GM18873 (cell line): Measurements from ENCODE around the gene HELZ2.

Source experiments
- ATAC-seq: cut with Tn5 transposase; IDR thresholded peaks from one replicate; pipeline ENCODE4 v1.9.1; 2021; ENCODE audit warnings: mild to moderate bottlenecking, moderate library complexity, moderate number of reproducible peaks; ENCODE audit not compliant: unreplicated experiment, low FRiP score

The HELZ2 gene

DNA sequence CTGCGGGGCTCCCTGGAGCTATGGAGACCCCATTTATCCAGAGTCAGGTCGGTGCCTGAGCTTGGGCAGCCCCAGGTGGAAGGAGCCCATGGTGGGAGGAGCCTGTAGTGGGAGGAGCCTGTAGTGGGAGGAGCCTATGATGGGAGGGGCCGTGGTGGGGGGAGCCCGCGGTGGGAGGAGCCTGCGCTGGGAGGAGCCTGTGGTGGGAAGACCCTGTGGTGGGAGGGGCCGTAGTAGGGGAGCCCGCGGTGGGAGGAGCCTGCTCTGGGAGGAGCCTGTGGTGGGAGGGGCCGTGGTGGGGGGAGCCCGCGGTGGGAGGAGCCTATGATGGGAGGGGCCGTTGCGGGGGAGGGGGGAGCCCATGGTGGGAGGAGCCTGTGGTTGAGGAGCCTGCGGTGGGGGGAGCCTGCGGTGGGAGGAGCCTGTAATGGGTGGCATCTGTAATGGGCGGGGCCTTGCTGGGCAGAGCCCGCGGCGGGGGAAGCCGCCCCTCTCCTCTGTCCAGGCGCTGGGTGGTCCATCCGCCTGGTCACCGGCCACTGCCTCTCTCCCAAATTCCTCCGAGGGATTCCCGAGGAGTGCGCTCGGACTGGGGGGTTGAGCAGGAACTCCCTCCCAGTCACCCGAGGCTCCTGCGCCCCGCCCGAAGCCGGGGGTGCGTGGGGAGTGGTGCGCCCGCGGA lies 20.6 kb downstream of the HELZ2 start:
- no peak for ATAC-seq

DNA sequence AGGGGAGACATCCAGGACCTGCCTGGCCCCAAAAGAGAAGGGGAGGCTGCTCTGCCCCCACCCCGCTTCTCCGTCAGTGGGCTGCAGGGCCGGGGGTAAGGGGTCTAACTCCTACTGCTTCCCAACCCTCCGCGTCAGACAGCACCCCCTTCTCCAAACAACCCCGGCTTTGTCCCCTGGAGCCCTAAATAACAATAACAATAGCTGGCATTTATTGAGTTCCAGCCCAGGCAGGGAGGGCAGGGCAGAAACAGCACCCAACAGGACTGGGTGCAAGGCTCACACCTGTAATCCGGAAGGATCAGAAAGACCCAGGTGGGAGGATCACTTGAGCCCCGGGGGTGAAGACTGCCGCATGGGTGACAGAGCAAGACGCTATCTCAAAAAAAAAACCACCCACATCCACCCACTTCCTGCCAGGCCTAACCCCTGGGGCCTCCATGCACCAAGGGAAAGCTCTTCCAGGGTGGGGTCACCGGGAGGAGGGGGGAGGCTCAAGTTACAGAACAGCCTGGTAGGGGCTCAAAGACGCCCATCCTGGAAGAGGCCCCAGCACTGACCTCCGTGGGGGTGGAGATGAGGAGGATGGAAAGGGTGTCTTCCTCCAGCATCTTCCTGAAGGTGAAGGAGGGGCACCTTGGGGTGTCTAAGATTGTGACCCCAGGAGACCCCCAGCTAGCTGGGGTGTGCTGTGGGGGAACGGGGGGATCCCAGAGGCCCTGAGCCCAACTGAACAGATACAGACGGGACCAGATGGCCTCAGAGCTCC lies 21.4 kb downstream of the HELZ2 start:
- ATAC-seq = no peak

DNA sequence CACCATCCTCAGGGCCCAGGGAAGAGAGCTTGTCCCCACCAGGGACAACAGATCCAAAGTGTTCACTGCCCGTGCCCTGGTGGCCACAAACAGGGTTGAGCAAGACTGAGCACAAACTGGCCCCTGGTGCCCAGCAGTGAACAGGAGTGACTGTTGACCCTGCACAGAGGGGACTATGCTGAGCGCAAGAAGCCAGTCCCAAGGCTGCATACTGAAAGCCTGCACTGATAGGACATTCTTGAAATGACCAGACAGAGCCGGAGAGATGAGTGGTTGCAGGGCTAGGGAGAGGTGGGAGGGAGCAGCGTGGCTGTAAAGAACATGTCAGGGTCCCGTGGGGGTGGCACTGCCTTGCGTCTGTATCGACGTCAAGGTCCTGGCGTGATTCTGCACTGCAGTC lies 23.0 kb downstream of the HELZ2 start:
- no peak for ATAC-seq

DNA sequence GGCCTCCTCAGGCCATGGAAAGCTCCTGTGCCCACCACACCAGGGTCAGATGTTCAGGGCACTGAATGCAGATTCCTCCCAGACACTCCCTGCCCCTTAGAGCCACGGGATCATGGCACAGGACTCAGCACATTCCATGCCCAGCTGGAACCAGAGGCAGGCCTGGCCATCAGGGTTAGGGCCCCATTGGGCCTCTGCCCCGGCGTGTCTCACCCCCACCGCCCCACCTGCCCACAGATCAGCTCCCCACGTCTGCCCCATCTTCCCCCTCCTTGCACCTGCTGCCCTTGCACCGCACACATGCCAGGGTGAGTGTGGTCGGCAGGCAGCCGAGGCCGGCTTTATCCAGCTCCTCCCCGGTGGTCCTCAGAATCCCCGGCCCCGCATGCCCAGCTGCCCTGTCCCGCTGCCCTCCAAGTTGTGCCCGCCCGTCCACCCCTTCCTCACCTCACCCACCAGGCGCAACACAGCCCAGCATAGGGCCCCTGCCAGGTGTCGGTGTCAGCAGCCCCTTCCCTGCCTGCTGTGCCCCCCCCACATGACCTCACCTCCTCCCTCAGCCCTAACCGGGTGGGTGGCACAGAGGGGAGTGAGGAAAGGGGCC lies 24.3 kb downstream of the HELZ2 start:
- ATAC-seq = no peak

DNA sequence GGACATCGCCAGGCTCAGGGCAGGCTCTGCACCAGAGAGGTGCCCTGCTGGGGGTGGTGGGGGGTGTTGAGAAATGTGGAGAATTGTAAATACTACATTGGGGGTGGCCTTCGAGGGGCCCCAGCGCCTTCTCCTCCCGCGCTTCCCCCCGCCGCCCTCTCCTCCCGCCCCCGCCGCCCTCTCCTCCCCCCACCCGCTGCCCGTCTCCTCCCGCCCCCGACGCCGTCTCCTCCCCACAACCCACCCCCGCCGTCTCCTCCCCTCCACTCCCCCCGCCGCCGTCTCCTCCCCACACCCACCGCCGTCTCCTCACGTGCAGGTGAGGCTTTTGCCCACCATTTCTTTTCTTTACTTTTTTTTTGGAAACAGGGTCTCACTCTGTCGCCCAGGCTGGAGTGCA lies 25.0 kb downstream of the HELZ2 start:
- no peak for ATAC-seq

DNA sequence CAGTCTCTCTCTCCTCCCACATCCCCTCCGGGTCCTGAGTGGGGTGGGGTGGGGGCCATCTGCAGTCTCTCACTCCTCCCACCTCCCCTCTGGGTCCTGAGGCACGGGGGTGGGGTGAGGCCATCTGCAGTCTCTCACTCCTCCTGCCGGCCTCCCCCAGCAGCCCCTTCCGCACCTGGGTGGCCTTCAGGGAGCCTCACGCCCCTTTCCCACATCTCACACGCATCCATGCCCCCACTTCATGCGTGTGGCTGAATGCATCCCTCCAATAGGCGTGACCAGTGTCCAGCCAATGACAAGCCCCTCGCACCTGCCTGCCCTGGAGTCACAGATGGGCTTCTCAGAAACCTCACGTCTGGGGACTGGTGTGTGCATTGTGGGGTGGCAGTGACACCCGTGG lies 25.5 kb downstream of the HELZ2 start:
- no peak for ATAC-seq

DNA sequence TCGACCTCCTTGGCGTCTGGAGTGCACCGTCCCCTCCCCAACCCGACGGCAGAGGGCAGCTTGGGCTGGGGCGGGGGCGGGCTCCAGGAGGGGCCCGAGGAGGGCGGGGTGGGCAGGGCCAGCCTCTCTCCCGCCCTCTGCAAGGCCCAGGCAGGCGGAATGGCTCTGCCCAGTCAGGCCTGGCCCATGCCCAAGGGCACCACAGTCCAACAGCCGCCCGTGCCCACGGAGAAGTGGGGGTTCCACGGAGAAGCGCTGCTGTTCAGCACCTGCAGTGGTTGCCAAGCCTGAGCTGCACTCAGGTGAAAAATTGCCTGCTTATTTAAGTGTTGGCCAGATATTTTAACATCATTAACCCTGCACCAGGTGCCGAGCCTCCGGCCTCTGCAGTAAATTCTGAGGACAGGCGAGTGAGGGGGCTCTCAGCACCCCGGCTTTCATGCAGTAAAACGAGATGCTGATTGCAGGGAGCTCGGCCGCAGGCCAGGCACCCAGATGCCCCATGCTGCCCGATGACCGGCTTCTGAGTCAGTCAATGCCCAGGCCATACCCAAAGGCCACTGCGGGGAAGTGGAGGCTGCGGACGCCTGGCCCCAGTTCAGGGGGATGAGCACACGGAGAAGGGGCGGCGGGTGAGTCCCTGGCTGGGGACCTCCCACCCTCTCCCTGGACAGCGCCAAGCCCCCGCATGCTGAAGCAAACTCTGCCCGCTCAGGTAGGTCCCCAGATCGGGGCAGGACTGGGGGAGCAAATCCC lies 26.1 kb downstream of the HELZ2 start, which contains the start of gene SRMS:
TSS of gene SRMS (minus strand) at position 25 of the 756 bp plus-strand sequence. CDS start 286 bp downstream, outside the sequence.
- no peak for ATAC-seq

DNA sequence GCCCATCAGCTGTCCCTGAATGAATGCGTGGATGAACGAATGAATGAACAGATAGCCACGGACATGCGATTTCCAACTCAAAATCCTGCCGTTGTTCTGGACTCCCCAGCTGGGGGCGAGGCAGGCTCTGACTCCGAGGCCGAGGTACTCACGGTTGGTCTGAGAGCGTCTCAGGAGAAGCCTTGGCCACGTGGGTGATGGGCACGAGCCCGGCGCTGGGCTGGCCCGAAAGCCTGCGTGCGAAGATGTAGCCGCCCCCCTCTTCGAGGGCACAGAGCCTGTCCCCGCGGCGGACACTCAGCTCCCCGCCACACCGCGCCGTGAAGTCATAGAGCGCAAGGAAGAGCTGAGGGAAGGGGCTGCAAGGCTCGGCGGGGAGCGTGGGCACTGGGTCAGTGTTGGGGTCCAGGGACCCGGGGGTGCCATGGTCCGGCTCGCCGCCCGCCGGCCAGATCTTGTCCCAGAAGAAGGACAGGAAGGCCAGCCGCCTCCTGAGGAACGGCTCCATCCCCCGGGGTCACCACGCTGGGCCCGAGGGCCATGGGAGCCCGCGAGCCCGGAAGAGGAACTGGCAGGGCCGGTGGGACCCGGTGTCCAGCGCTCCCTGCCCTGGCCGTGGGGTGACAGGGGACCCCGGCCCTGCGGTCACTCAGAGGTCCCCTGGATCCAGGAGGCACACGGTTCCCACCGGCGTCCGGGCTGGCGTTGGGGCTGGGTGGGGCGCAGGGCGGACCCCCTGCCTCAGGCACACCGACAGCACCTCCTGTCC lies 26.9 kb downstream of the HELZ2 start:
- no peak for ATAC-seq

DNA sequence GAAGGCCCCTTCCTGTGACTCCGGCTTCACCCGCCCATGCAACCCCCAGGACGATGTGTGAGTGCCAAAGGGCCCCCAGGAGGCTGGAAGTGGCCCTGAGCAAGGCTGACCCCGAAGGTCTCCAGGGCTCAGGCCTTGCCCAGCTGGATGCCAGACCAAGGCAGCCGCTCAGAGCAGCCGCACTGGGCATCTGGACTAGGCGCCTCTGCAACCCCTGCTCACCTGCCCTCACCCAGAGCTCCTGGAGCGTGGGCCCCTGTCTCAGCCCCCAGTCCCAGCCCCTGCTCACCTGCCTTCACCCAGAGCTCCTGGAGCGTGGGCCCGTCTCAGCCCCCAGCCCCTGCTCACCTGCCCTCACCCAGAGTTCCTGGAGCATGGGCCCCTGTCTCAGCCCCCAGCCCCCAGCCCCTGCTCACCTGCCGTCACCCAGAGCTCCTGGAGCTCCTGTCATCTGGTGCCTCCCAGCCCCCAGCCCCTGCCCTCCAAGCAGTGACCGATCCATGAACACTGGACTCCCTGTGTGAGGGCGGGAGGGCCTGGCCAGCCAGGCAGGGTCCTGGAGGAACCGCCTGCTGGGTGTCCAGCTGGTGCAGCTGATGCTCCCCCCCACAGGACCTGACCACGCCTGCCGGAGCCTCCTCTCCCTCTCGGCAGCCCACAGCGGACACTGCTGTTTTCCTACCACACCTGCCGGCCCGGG lies 27.6 kb downstream of the HELZ2 start:
- no peak for ATAC-seq

DNA sequence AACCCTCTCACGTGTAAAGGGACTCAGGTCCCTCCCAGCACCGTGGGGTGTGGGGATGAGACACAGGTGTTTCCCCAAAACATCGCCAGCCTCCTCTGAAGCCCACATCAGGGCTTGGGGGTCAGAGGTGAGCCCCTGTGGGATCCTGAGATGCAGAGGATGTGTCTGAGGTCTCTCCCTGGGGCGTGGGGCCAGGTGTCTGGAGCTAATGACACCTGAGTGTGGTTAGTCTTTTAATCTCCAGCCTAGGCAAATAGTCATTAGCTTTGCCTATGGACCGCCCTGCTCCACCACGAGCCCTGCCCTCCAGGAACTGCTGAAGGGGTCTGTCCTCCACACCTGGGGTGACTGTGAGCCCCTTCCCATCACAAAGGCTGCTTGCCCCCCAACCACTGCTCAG lies 28.2 kb downstream of the HELZ2 start:
- ATAC-seq = no peak

DNA sequence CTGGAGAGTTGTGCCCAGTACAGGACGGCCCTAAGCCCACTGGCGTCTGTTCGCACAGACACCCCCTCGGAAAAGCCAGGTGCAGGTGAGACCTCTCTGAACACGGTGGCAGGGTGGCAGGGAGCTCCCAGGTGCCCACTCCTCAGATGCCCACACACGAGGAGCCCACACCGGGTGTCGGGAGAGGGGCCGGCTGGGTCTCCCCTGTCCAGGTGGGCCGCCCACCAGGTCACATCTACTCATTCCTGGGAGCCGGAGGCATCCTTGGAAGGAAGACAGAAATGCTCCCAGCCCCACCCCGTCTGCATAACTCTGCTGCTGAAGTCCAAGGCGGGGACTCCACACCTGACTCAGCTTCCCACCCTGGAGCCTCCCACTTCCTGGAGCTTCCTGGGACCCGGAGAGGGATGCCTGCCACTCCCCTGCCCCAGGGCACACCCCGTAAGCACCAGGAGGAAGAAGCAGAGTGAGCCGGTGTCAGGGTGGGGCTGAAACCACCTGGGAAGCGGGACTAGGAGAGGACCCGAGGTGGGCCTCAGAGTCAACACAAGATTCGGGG lies 29.0 kb downstream of the HELZ2 start:
- ATAC-seq = no peak

DNA sequence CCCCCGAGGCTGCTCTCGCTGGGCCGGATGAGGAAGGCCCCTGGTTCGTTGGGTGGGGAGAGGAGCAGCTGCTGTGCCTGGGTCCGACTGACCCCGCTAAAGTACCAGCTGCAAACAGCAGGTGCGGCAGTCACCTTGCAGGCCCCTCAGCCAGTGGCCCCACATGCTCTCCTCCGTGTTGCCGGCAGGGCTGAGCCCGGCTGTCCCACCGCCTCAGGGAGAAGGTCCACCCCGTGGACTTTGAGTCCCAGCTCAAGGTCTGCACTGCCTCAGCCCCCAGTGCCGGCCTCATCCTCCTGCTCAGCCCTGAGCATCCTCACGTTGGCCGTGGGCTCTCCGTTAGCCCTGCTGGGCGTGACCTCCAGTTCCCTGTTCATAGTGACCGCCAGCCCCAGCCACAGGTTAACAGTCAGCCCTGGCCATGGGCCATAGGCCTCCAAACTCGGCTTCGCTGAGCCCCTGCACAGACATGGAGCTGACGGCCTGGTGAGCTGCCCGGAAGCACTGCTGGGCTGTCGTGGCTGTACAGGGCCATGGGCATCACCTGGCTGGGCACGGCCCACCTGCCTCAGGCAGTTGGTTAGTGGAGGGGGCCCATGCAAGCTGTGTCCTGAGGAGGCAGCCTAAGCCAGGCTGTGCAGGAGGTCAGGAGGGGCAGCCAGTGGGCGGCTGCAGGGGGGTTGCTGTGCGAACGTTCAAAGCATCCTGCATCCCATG lies 29.6 kb downstream of the HELZ2 start:
- no peak for ATAC-seq

DNA sequence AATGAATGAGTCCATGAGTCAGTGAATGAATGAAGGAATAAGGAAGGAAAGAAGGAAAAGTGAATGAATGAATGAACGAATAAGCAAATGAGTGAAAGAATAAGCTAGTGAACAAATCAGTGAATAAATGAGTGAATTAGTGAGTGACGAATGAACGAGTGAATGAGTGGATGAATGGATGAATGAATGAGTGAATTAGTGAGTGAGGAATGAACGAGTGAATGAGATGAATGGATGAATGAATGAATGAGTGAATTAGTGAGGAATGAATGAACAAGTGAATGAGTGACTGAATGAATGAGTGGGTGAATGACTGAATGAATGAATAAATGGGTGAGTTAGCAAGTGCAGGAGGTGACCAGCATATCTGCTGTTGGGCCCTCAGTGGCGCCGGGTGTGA lies 30.3 kb downstream of the HELZ2 start:
- no peak for ATAC-seq

DNA sequence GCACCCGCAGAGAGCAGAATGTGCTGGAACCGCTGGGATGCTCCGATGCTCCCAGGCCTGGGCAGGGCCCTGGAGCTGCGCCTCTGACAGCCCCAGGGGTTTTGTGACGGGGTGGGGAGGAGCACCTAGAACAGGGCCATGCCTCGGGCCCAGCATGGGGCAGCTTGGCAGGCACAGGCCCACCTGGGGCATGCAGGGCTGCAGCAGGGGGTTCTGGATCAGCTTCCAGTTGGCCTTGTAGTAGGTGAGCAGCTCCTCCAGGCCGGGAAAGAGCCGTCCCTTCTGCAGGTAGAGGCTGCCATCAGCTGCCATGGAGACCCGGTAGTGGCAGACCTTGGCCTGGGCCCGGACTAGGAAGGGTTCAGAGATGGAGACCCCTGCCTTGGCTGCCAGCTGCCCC lies 30.9 kb downstream of the HELZ2 start:
- no peak for ATAC-seq

DNA sequence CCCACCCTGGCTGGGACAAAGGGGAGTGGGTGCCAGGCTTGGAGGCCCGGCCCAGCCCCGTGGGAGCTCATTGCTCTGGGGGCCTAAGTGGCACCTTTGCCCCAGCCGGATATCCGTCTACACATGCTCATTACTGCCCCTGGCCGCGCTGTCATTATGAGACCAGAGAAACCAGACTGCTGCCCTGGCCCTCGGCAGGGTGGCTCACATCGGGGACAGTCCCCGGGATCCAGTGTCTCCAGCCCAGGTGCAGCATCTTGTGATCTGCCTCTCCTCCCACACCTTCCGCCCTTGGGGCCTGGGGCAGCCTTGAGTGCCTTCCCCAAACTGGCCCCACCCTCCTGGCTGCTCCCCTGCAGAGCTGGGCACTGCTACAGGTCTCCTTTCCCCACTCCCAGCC lies 31.3 kb downstream of the HELZ2 start:
- ATAC-seq = no peak

DNA sequence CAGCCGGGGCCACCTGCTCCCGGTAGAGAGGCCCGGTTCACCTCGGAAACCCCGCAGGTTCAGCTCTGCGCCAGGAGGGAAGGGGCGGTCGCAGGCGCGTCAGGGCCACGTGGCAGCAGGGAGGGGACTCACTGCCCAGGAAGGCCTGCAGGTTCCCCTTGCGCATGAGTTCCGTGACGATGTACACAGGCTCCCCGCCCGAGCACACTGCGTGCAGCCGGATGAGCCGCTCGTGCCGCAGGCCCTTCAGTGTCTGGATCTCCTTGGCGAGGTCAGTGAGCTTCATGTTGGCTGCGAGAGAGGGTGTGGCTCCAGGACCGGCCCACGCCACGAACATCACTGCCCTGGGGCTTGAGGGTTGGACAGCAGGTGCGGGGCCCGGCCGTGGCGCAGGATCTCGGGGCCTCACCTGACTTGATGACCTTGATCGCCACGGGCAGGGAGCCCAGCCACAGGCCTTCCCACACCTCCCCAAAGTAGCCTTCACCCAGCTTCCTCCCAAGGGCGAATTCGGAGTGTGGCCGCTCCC lies 31.9 kb downstream of the HELZ2 start:
- no peak for ATAC-seq

DNA sequence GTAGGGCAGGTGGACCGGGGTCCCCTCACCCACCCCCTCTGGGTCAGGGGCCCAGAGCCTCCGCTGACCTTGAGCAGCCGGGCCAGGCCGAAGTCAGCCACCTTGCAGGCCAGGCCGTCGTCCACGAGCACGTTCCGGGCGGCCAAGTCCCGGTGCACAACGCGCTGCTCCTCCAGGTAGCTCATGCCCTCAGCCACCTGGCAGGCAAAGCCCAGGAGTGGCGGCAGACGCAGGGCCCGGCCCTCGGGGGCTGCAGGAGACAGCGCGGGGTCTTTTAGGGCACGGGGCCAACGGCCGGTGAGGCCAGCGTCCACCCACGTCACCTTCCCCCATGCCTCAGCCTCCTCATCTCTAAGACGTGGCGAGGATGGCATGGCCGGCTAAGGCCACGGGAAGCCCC lies 32.7 kb downstream of the HELZ2 start:
- ATAC-seq = no peak

DNA sequence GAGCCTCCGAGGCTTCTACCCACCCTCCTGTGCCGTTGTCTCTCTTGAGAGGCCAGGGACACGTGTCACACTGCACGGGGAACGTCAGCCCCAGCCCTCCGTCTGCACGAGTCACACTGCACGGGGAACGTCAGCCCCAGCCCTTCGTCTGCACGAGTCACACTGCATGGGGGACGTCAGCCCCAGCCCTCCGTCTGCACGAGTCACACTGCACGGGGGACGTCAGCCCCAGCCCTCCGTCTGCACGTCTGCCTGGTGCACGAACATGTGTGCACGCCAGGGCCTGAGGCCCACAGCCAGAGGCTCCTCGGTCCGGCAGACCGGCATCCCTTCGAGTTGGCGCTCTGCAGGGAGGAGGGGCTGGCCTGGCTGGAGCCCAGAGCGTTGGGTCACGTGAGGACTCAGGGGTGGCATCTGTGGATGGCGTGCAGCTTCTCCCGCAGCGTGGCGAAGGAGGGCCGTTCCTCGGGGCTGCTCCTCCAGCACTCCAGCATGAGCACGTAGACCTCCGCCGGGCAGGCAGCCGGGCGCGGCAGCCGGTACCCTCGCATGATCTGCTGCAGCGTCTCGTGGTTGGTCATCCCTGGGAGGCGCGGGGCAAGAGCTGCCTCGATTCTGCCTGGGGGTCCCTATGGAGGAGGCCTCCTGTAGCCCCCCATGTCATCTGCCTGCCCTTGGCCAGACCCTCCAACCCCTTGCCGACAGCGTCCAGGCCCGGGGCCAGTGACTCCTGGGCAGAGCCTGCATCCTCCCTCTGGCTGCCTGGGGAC lies 33.4 kb downstream of the HELZ2 start:
- no peak for ATAC-seq
